ENCODE measurements around the gene ZMYND15.
"Not testable (repeated sequence)": the region's sequence is repeated elsewhere in the genome, so short reads cannot be mapped to it uniquely, and the experiment has no call there.

Gene ZMYND15

GRCh38 chr17:4739122-4740024, at the start of gene ZMYND15, which contains the start of gene CXCL16:
ZMYND15 (plus strand) TSS chr17:4739833; CDS start chr17:4740549, 716 bp downstream.
CXCL16 (minus strand) TSS chr17:4739928; CDS start chr17:4739339, 589 bp downstream.
- no peak for DNase-seq

GRCh38 chr17:4689872-4690271, 49.8 kb upstream of the ZMYND15 start:
- not testable (repeated sequence) for DNase-seq

GRCh38 chr17:4690745-4691144, 48.9 kb upstream of the ZMYND15 start:
- no peak for DNase-seq

GRCh38 chr17:4691686-4692085, 47.9 kb upstream of the ZMYND15 start:
- DNase-seq = no peak

GRCh38 chr17:4693416-4693815, 46.2 kb upstream of the ZMYND15 start:
- no peak for DNase-seq

- no peak for DNase-seq
These were observed 43.2 kb upstream of the ZMYND15 start for GRCh38 chr17:4696437-4696805.

- not testable (repeated sequence) for DNase-seq
These were observed 40.1 kb upstream of the ZMYND15 start for GRCh38 chr17:4699401-4700056.

GRCh38 chr17:4701116-4701515, 38.5 kb upstream of the ZMYND15 start:
- no peak for DNase-seq

- DNase-seq = no peak
These were observed 36.3 kb upstream of the ZMYND15 start for GRCh38 chr17:4703330-4703691.

GRCh38 chr17:4704574-4704907, 35.1 kb upstream of the ZMYND15 start:
- DNase-seq = not testable (repeated sequence)

- no peak for DNase-seq
These were observed 34.6 kb upstream of the ZMYND15 start for GRCh38 chr17:4704991-4705390.

- no peak for DNase-seq
These were observed 33.5 kb upstream of the ZMYND15 start for GRCh38 chr17:4706121-4706520.

- no peak for DNase-seq
These were observed 31.2 kb upstream of the ZMYND15 start for GRCh38 chr17:4708436-4708835.

GRCh38 chr17:4709794-4710692, 29.6 kb upstream of the ZMYND15 start, which contains the start of gene ARRB2:
ARRB2 (plus strand) TSS chr17:4710632; CDS start chr17:4710722, 90 bp downstream.
- DNase-seq = peak; percentile 86

- no peak for DNase-seq
These were observed 28.7 kb upstream of the ZMYND15 start for GRCh38 chr17:4710693-4711634.

GRCh38 chr17:4711661-4712181, 27.9 kb upstream of the ZMYND15 start:
- no peak for DNase-seq

GRCh38 chr17:4712526-4712925, 27.1 kb upstream of the ZMYND15 start:
- no peak for DNase-seq

GRCh38 chr17:4714340-4715062, 25.1 kb upstream of the ZMYND15 start:
- DNase-seq = not testable (repeated sequence)

- DNase-seq = no peak
These were observed 24.4 kb upstream of the ZMYND15 start for GRCh38 chr17:4715063-4715744.

- no peak for DNase-seq
These were observed 23.6 kb upstream of the ZMYND15 start for GRCh38 chr17:4716081-4716480.
